Measurements from ENCODE around the gene ZNF813. TPM values are rescaled to one million over a fixed set of nuclear protein-coding genes. Genes with fewer than 3 reads are reported as not detected.

ZNF813 gene
- total and polyA plus RNA-seq, 2 donors from 2014 or later: 1.2 to 5.1 TPM

- no peak for FAIRE-seq
- Histone ChIP-seq H3K9ac (ENCODE audit: low read length in 3 of 3) (no peak overlapping the region), H3K4me1 (ENCODE audit: control insufficient read depth in 2 of 3, insufficient read depth in 2 of 3, low read depth in 1 of 3, low read length in 3 of 3) (peaks cover 0 to 9% (median 0%) of the 10 kb centered on the region in 3 donors), H3K4me3 (ENCODE audit: low read length in 3 of 3) (no peak overlapping the region), H3K27ac (ENCODE audit: low read depth in 2 of 2, low read length in 2 of 2) (no peak overlapping the region), H3K9me3 (ENCODE audit: control insufficient read depth in 2 of 3, insufficient read depth in 1 of 3, low read length in 3 of 3) (peaks cover 0 to 6% (median 0%) of the 10 kb centered on the region in 3 donors), H3K27me3 (ENCODE audit: control insufficient read depth, insufficient read depth, low read length) (no peaks in the 10 kb centered on the region), H3K36me3 (ENCODE audit: control insufficient read depth in 2 of 3, insufficient read depth in 3 of 3, low read length in 3 of 3) (no peaks in the 10 kb centered on the region)
- intact Hi-C loops (cut with DNase I): no loop called here
- TF ChIP-seq CTCF (IDR thresholded peaks at IDR 0.05; ENCODE audit: borderline replicate concordance, extremely low read depth, insufficient read depth): no peak
- DNase-seq: no peak
Observed at GRCh38 chr19:53518121-53518520, 50.6 kb downstream of the ZNF813 start.

- peak in 1 of 5 donors; percentile 10 for DNase-seq
Observed at GRCh38 chr19:53518716-53519115, 51.2 kb downstream of the ZNF813 start.

GRCh38 chr19:53519446-53519845 is 51.9 kb downstream of the ZNF813 start:
- Histone ChIP-seq H3K27ac (ENCODE audit: low read depth in 2 of 2, low read length in 2 of 2) (no peak overlapping the region), H3K27me3 (ENCODE audit: control insufficient read depth, insufficient read depth, low read length) (no peaks in the 10 kb centered on the region), H3K4me1 (ENCODE audit: control insufficient read depth in 2 of 3, insufficient read depth in 2 of 3, low read depth in 1 of 3, low read length in 3 of 3) (peaks cover 0 to 9% (median 0%) of the 10 kb centered on the region in 3 donors), H3K9ac (ENCODE audit: low read length in 3 of 3) (no peak overlapping the region), H3K4me3 (ENCODE audit: low read length in 3 of 3) (no peak overlapping the region), H3K36me3 (ENCODE audit: control insufficient read depth in 2 of 3, insufficient read depth in 3 of 3, low read length in 3 of 3) (no peaks in the 10 kb centered on the region), H3K9me3 (ENCODE audit: control insufficient read depth in 2 of 3, insufficient read depth in 1 of 3, low read length in 3 of 3) (peaks cover 0 to 6% (median 0%) of the 10 kb centered on the region in 3 donors)
- intact Hi-C loops (cut with DNase I): no loop called here
- FAIRE-seq (no peak), DNase-seq (peak in 2 of 5 donors; percentile 14 to 58)
- TF ChIP-seq CTCF (IDR thresholded peaks at IDR 0.05; ENCODE audit: borderline replicate concordance, extremely low read depth, insufficient read depth): no peak

More at GRCh38 chr19:53518716-53519115, 51.2 kb downstream of the ZNF813 start:
- intact Hi-C loops (cut with DNase I): no loop called here
- H3K9me3 ChIP-seq (ENCODE audit: control insufficient read depth in 2 of 3, insufficient read depth in 1 of 3, low read length in 3 of 3): peaks cover 0 to 6% (median 0%) of the 10 kb centered on the region in 3 donors
- H3K9ac ChIP-seq (ENCODE audit: low read length in 3 of 3): no peak overlapping the region
- H3K27me3 ChIP-seq (ENCODE audit: control insufficient read depth, insufficient read depth, low read length): no peaks in the 10 kb centered on the region
- no peak overlapping the region for H3K4me3 ChIP-seq (ENCODE audit: low read length in 3 of 3)
- FAIRE-seq: no peak
- H3K4me1 ChIP-seq (ENCODE audit: control insufficient read depth in 2 of 3, insufficient read depth in 2 of 3, low read depth in 1 of 3, low read length in 3 of 3): peaks cover 0 to 9% (median 0%) of the 10 kb centered on the region in 3 donors
- H3K36me3 ChIP-seq (ENCODE audit: control insufficient read depth in 2 of 3, insufficient read depth in 3 of 3, low read length in 3 of 3): no peaks in the 10 kb centered on the region
- TF ChIP-seq CTCF (IDR thresholded peaks at IDR 0.05; ENCODE audit: borderline replicate concordance, extremely low read depth, insufficient read depth): no peak
- no peak overlapping the region for H3K27ac ChIP-seq (ENCODE audit: low read depth in 2 of 2, low read length in 2 of 2)

GRCh38 chr19:53520163-53520546 is 52.6 kb downstream of the ZNF813 start:
- H3K36me3 ChIP-seq (ENCODE audit: control insufficient read depth in 2 of 3, insufficient read depth in 3 of 3, low read length in 3 of 3): no peaks in the 10 kb centered on the region
- peak overlapping the region in 2 of 3 donors; percentile 4 to 42 for H3K9ac ChIP-seq (ENCODE audit: low read length in 3 of 3)

More at GRCh38 chr19:53520163-53520546, 52.6 kb downstream of the ZNF813 start:
- FAIRE-seq (no peak), DNase-seq (no peak)
- peaks cover 0 to 9% (median 0%) of the 10 kb centered on the region in 3 donors for H3K4me1 ChIP-seq (ENCODE audit: control insufficient read depth in 2 of 3, insufficient read depth in 2 of 3, low read depth in 1 of 3, low read length in 3 of 3)
- TF ChIP-seq CTCF (IDR thresholded peaks at IDR 0.05; ENCODE audit: borderline replicate concordance, extremely low read depth, insufficient read depth): no peak
- intact Hi-C loops (cut with DNase I): no loop called here
- peak overlapping the region; percentile 45 to 66 for H3K27ac ChIP-seq (ENCODE audit: low read depth in 2 of 2, low read length in 2 of 2)
- no peaks in the 10 kb centered on the region for H3K27me3 ChIP-seq (ENCODE audit: control insufficient read depth, insufficient read depth, low read length)
- peak overlapping the region; percentile 50 to 78 (median 77) for H3K4me3 ChIP-seq (ENCODE audit: low read length in 3 of 3)
- H3K9me3 ChIP-seq (ENCODE audit: control insufficient read depth in 2 of 3, insufficient read depth in 1 of 3, low read length in 3 of 3): peaks cover 0 to 6% (median 0%) of the 10 kb centered on the region in 3 donors
